Mesenteric fat pad (tissue), 1 donor: ENCODE data around the gene ARHGEF7. TPM values are rescaled to one million over a fixed set of nuclear protein-coding genes. Genes with fewer than 3 reads are reported as not detected.
A peak's percentile ranks its signal among the peaks of the same experiment; 100 is the strongest.

ENCODE experiments used
- DNase-seq: peaks from one replicate; pipeline ENCODE4 v3.0.0-alpha.2; 2020; ENCODE audit warnings: low spot score
- total RNA-seq: library from RNA; stranded (reverse); fragmentation: NEBNext Ultra II Directional; extraction: Animal tissue kit (Norgen Biotek cat#: 25700); gene quantifications from one replicate; pipeline ENCODE4 v1.2.1, GENCODE V29; 2021
- donor health status: DM: yes; HTN: yes; CAD: no.

Gene ARHGEF7
- total RNA-seq, 1 donor from 2014 or later = 95.6 TPM

DNA sequence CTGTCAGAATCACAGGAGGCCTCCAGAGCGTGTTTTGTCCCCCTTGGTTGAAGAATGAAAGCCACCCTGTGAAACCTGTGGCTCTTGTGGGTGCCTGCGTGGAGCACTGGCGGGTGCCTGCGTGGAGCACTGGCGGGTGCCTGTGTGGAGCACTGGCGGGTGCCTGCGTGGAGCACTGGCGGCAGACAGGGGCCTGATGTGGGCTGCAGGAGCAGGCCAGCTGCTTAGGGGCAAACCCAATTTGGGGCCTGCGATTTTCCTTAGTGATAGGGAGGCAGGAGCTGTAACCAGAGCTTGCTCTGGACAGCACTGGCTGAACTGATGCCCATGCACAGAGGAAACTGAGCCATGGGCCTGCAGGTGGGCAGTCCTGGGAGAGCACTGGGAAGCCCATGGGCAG is 24.3 kb downstream of the ARHGEF7 start:
- no peak for DNase-seq

DNA sequence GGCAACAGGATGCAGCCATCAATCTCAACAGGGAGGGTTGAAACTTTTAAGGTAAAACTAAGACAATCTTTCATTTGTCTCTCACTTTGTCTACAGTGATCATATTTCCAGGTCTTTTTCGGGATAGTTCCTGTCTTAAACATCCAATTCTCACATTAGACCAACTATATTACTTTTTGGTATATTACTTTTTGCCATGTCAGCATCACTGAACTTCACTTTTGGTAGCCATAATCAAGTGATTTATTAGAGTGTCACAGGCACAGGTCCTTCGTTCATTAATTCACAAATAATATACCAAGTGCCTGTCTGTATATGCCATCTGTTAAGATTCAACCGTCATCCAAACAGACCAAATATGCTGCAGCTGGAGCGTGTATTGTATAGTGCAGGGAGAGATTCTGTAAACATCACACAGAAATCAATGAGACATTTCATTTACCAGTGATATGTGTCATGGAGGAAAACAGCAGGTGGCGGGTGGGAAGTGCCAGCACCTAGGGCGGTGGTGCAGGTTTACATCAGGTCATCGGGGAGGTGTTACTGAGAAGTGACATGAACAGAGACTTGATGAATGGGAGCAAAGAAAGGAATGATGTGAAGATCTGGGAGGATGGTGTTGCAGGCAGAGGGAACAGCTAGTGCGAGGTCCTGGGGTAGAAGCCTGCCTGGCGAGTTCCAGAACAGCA is 24.9 kb downstream of the ARHGEF7 start:
- no peak for DNase-seq

DNA sequence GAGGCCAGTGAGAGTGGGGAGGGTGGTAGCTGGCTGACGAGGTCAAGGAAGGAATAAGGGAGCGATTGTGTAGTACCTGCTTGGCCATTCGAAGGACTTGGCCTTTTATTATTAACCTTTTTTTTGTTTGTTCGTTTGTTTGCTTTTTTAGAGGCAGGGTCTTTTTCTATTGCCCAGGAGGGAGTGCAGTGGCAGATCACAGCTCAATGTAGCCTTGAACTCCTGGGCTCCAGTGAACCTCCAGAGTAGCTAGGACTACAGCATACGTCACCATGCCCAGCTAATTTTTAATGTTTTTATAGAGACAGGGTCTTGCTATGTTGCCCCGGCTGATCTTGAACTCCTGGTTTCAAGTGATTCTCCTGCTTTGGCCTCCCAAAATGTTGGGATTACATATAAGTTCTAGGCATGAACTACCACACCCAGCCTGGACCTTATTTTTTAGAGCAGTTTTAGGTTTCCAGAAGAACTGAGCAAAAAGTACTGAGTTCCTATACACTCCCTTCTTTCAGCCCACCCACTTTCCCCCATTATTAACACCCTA is 25.5 kb downstream of the ARHGEF7 start:
- no peak for DNase-seq

DNA sequence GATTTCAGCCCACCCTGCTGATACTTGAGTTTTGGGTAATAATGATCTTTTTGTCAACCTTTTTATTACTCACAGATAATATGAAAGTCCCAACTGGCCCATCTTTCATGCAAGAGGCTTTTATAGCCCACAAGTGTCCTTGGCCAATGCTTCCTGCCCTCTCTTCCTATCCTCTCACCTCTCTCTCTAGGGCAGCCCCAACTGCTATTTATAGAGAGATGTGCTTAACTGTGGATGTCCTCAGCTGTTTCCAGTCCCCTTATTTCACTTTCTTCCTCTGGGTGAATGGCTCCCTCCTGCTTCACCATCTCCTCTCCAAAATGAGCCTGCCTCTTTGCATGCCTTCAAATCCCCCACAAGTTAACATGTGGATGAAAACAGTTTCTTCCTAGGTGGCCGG is 27.4 kb downstream of the ARHGEF7 start:
- DNase-seq = no peak

DNA sequence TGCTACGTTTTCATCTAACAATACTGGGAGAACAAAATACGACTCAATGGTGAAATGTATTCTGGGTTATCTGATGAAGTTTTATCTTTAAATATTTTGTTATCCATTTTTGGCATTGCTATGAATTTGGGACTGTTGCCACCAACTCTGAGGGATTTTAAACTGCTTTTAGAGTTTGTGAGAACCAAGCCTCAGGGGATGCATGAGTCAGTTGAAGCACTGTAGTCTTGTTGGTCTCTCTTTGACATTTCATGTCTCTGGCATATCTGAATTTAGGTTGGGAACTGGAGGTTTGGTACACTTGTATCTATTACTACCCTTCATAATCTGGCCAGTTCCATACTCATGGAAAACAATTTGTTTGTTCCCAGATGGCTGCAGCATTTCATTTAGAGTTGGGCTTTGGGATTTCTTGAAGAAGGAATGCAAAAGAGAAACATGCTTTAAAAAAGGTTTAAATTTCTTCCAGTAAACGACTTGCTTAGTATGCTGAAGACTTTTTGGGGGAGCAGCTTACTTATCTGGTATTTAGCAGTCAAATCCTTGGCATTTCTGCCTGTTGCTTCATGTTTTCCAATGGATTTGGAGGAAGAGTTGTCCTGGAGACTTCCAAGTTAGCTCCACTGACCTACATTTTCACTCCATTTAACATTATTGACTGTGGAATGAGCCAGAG is 28.9 kb downstream of the ARHGEF7 start:
- no peak for DNase-seq

DNA sequence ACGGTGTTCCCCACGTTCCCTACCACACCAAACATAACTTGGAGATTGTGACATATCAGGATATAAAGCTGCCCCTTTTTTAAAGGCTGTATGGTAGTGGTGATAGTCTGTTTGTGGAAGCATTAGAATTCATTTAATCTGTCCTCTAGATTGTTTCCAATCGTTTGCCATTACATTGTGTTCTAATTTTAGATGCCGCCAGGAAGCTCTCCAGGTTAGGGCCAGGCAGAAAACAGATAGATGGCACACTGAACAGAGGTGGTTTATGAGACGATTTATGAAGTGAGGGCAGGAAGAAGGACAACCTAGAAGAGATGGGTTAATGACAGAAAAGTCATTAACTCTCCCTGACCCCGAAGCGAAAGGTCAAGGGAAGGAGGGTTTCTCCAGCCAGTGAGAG is 30.0 kb downstream of the ARHGEF7 start:
- no peak for DNase-seq

DNA sequence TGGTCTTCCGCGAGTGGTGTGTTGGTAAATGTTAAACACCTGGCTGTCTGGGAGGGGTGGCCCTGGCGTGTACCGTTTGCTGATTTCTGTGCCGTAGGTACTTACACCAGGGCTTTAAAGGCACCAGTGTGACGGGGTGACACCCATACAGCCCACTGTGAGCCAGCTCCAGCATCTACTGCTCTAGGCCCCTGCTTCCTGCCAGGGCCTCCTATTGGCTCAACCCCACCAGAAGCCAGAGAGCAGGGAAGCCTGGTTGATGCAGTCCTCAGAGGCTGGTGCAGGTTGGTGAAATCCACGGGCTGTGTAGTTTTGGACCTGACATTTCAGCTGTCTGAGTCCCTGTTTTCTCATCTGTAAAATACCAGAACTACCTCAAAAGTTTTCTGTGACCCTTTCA is 30.4 kb downstream of the ARHGEF7 start:
- DNase-seq = no peak

DNA sequence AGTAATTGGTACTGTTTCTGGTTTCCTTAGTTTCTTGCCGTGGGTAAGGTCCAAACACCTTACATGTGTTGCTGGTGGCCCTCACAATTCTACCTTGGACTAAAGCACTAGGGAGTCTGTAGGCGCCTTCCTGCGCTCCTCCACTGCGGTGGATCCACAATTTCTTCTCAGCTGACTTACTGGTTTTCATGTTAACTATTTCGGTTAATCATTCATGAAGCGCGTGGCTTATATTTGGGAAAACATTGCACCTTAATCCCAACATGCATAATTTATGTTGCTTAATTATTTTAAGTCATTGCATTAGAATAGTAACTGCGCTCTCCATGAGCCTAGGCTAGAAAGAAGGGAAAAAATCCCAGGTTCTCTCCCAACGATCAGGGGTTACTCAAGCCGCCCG is 37.7 kb downstream of the ARHGEF7 start:
- DNase-seq = no peak

DNA sequence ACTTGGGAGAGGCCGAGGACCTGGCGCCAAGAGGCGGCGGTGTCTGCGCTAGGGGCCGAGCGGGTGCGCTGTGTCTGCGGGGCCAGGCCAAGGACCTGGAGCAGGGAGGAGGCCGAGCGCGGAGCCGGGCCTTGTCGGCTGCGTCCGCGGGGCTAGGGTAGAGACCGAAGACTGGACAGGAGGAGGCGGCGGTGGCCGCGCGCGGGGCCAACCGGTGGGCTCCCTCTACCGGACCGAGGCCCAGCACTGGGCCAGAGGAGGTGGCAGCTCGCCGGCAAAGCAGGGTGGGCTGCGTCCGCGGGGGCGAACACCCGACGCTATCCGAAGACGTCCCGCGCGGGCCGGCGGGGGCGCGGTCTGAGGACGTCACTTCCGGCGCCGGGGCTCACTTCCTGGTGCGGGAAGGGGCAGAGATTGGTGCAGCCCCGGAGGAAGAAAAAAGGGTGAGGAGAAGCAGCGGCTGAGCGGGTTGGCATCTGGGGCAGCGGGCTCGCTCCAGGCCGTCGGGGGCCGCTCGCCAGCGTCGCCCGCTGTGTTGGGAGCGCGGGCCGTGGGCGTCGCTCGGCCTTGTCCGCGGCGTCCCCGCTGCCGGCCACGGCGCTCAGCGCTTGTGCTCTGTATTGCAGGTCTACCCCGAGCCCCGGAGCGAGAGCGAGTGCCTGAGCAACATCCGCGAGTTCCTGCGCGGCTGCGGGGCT is 38.3 kb downstream of the ARHGEF7 start:
- peak; percentile 98 for DNase-seq

DNA sequence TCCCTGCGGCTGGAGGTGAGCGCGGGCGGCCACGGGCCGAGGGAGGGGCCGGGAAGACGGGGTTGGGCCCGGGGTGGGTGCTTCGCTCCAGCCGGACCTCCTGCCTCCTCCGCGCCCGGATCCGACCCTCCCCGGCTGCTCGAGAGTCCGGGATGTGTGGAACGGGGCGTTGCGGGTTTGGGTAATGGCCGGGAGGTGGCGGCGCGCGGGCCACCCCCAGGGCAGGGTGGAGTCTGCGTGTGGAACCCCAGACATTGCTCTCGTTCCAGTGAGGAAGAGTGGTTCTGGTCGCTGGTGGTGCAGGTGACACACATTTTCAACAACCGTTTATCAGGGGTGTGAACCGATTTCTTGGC is 38.8 kb downstream of the ARHGEF7 start:
- DNase-seq = no peak

DNA sequence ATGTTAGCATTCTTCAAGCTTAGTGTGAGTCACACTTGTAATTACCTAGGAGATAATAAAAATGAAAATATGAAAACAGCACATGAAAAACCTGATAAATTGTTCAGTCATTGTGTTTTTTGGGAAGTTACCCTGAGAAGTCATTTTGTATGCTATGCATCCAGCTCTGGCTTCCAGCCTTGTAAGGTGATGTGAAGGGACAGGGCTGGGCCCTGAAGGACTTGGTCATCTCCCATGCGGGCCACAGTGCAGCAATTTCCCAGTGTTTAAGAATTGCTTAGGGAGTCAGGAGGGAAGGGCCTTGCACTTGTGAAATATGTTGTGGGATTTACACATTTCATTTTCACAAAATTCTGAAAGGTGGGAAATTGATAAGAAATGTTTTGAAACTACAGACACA is 41.3 kb downstream of the ARHGEF7 start:
- no peak for DNase-seq

DNA sequence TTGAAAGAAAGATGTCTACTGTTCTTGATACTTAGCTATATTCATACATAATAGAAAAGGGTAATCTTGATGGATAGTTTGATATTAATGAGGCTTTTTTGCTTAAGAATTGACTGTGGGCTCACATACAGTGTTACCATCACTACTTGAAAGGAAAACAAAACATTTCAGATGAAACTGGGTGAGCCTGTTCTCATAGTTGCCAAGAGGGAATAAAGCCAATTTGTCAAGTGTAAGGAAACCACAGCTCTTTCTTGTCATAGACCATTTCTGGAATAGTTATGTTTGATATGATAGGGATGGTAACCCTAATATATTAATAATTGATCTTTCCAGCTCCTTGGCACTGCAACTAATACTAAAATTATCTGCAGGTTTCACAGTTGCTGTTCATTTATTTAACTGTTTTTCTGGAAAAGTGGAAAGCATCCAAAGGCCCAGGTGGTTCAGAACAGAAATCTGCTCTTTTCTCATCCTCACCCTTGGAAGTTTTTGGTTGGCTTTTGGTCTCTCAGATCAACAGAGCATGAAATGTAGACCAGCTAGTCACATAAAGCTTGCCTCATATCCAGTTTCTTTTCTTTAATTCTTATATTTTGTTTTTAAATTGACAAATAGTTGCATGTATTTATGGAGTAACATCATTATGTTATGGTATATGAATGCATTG is 43.2 kb downstream of the ARHGEF7 start:
- DNase-seq = no peak

DNA sequence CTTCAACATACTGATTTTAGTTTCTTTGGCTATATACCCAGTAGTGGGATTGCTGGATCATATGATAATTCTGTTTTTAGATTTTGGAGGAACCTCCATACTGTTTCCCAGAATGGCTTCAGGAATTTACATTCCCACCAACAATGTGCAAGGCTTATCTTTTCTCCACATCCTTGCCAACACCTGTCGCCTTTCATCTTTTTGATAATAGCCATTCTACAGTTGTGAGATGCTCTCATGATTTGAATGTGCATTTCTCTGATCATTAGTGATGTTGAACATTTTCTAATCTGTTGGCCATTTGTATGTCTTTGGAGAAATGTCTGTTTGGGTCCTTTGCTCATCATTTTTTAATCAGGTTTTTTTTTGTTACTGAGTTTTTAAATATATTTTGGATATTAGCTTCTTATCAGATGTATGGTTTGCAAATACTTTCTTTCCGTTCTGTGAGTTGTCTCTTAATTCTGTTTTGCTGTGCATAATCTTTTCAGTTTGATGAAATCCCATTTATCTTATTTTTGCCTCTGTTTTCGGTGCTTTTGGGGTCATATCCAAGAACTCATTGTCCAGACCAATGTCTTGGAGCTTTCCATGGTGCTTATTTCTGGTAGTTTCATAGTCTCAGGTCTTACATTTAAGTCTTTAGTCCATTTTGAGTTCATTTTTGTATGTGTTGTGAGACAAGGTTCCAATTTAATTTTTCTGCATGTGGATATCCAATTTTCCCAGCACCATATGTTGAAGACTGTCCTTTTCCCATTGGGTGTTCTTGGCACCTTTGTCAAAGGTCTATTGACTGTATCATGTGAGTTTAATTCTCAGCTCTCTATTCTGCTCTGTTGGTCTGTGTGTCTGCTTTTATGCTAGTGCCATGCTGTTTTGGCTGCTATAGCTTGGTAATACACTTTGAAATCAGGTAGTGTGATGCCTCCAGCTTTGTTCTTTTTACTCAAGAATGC is 44.5 kb downstream of the ARHGEF7 start:
- DNase-seq = no peak

DNA sequence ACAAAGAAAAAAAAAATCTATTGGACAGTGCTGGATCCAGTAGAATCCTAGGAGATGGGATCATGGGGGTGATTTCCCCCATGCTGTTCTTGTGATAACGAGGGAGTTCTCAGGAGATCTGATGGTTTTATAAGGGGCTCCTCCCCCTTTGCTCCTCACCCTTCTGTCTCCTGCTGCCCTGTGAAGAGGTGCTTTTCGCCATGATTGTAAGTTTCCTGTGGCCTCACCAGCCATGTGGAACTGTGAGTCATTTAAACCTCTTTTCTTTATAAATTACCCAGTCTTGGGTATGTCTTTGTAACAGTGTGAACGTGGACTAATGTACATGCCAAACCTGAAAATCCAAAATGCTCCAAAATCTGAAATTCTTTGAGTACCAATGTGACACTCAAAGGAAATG is 45.5 kb downstream of the ARHGEF7 start:
- no peak for DNase-seq

DNA sequence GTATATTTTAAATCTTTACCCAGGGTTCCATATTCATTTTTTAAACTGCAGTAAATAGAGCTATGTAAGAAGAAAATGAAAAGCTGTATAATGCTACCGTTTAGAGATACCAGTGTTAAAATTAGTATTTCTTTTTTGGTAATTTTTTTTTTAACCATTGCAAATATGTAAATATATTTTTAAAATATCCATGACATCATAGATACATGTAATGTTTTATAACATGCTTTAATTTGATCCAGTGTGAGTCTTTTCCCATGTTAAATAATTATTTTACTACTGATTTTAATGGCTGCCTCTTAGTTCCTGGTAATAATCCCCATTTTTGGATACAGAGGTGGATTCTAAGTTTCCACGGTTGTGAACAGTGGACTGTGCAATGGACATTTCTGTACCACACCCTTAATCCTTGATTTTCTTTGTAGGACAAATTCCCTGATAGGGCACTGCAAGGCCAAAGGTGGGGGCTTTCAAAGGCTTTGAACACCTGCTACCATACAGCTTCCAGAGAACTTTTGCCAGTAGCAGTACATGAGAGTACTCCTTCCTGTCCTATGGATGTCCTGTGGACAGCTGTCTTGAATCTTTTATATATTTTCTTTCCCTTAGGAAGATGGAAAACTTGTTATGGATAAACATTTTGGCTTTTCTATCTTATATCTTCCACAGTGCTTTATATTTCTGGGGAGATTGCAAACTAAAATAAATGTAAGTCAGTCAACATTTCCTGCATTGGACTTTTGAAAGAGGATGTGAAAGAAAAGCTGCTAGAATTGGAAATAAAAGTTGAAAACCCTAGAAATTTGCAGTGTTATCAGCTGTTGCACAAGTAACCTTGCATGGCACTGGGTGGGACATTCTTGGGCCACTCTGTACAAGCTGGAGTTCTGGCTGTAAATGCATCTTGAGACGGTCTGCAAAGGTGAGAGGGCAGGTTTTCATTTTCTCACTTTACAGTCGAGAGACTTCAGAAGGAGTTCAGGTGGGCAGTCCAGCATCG is 46.8 kb downstream of the ARHGEF7 start:
- DNase-seq = no peak

DNA sequence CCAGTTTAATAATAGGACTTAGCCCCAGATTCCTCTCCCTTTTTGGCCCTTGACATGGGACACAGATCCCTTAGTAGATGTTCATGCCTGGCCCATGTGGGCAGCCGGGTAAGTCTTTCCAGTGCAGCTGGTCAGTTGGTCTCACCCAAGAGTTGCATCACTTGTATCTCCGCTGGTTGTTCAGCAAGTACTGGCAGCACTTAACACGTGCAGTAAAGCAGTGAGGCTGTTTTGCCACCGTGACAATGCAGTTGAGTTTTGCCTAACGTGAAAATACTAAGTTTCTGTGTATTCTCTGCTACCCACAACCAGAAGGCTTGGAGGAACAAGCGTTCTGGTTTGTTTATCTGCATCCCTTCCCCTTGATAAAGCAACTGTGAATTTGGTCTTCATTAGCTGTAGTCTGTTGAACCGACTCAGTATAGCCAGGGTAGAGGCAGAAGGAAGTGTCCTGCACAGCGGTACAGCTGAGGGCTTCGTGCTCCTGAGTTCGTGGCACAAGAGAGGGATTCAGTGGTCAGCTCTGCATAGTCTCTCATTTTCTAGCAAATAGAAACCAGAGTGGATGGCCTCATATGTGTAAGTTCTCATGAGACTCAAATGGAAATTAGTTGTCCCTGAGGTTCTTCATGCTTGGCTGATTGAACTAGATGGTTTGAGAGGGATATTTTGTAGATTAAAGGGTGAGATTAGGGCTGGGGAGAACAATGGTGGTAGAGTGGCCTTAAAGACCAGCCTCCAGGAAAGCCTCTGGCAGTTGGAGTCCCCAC is 50.3 kb downstream of the ARHGEF7 start:
- DNase-seq = no peak

DNA sequence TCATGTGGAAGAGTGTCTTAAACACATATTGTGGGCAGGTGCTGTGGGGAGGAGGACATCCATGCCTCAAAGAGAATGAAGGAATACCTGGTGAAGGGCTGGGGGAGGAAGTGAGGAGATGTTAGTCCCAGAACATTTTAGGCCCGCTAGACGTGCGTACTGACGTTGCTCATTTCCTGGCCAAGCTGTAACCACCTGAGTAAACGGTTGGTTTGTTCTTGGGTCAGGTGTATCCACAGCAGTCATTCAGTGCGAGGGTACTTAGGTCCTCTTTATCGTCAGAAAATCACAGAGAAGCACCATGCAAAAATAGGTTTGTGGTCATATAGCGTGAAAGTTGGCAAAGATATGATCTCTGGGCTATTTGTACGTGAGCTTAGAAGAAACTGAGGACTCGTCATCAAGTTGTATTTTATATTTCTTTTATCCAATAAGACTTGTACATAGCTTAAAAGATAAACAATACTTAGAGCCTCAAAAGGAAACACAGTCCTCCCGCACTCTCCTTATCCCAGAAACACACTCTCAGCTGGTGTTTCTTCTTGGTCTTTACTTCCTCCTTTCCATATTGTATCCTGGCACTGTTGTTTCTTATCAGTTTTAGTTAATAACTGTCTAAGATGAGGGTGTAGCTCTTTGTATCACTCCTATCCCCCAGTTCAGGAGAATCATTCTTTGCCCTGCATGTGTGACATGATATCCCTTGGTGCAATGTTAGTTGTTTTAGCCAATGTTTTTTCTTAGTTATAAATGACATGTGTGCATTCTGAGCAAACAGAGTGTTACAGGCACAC is 52.0 kb downstream of the ARHGEF7 start:
- no peak for DNase-seq

DNA sequence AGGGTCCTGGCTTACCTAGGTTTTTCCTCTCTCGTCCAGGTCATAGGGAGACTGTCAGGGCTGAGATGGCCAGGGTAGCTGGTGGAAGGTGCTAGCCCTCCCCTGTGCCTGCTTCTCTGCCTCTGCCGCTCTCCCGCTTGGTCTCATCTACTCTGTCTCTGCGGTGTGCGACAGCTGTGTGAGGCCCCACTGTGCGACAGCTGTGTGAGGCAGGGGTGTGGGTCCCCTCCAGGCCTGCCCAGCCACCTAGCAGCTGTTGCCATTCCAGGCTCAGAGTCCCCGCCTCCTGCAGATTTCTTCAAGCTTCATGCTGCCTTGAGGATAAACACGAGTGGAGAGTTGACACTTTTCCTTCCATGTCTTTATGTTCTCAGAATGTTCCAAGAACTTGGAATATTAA is 53.0 kb downstream of the ARHGEF7 start:
- no peak for DNase-seq
